ENCODE measurements around the gene VOPP1. TPM values are rescaled to one million over a fixed set of nuclear protein-coding genes. Genes with fewer than 3 reads are reported as not detected.

VOPP1 gene
- total and polyA plus RNA-seq, 11 donors, result 9.9 to 58.0 (median 22.9) TPM

GRCh38 chr7:55557666-55558188 is 14.6 kb downstream of the VOPP1 start:
- Histone ChIP-seq H3K27ac (no peak overlapping the region), H3K36me3 (peaks cover 0 to 12% (median 0%) of the 10 kb centered on the region in 9 donors), H3K27me3 (no peaks in the 10 kb centered on the region), H3K4me1 (peaks cover 0 to 61% (median 15%) of the 10 kb centered on the region in 12 donors), H3K4me3 (no peak overlapping the region), H3K9me3 (no peaks in the 10 kb centered on the region)
- ATAC-seq (no peak), DNase-seq (no peak)
- WGBS, 4 donors, result 83 to 92% (median 85%) methylated on average over 7 of the region's 7 CpGs
- intact Hi-C loops (cut with DNase I), result no loop called here
- TF ChIP-seq CTCF (IDR thresholded peaks at IDR 0.05), result no peak

DNA sequence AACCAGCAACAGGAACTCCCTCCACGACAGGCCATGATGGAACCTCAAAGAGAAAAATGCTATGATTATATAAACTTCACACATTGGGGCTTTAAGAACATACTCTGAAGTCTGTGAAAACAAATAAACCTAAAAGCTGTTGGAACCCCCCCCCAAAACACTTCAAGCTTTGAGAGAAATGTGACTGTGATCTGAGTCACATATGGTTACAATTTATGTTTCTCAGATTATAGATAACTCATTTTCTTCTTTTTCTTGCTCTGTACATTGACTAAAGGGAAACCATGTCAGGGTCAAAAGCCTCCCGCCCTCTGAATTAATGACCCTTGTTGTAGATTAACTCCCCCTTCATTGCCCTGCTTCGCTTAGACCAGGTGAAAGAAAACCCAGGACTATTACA is 15.8 kb downstream of the VOPP1 start:
- intact Hi-C loops (cut with DNase I), result no loop called here
- no peak for DNase-seq
- no peak for ATAC-seq
- H3K9me3 ChIP-seq, result no peaks in the 10 kb centered on the region
- no peak overlapping the region for H3K27ac ChIP-seq
- H3K4me1 ChIP-seq, result peaks cover 0 to 67% (median 23%) of the 10 kb centered on the region in 12 donors
- no peaks in the 10 kb centered on the region for H3K27me3 ChIP-seq
- H3K36me3 ChIP-seq, result peaks cover 0 to 12% (median 0%) of the 10 kb centered on the region in 9 donors
- 90 to 96% (median 93%) methylated on average over 3 of the region's 3 CpGs for WGBS, 4 donors
- no peak for TF ChIP-seq CTCF (IDR thresholded peaks at IDR 0.05)
- TF ChIP-seq POLR2A (IDR thresholded peaks at IDR 0.05), result no peak
- no peak overlapping the region for H3K4me3 ChIP-seq

GRCh38 chr7:55556031-55556430 is 16.3 kb downstream of the VOPP1 start:
- peaks cover 0 to 12% (median 0%) of the 10 kb centered on the region in 9 donors for H3K36me3 ChIP-seq
- peaks cover 0 to 71% (median 24%) of the 10 kb centered on the region in 12 donors for H3K4me1 ChIP-seq
- H3K27ac ChIP-seq, result no peak overlapping the region
- WGBS, 4 donors, result 95 to 100% (median 98%) methylated on average over 1 of the region's 1 CpG
- TF ChIP-seq POLR2A (IDR thresholded peaks at IDR 0.05) (no peak), CTCF (IDR thresholded peaks at IDR 0.05) (no peak)
- H3K9me3 ChIP-seq, result no peaks in the 10 kb centered on the region
- DNase-seq, result no peak
- no peaks in the 10 kb centered on the region for H3K27me3 ChIP-seq
- ATAC-seq, result no peak
- H3K4me3 ChIP-seq, result no peak overlapping the region
- intact Hi-C loops (cut with DNase I), result no loop called here

DNA sequence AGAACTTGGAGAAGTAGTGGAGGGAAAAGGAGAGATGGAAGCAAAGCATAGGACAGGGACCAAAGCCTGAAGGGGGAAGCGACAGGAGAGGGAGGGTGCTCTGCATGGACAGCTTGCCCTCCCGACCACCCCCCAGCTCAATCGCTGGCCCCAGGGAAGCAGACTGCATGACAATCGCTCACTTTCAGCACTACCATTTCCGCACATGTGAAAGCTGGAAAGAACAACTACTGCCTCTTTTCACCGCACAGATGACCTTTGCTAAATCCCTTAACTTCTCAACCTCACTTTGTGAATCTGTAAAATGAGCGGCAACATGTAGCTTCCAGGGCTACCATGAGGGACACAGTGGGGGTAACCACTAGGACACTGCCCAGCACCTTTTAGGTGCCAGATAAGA is 17.1 kb downstream of the VOPP1 start:
- intact Hi-C loops (cut with DNase I), result no loop called here
- no peak for TF ChIP-seq POLR2A (IDR thresholded peaks at IDR 0.05)
- TF ChIP-seq CTCF (IDR thresholded peaks at IDR 0.05), result no peak
- H3K27me3 ChIP-seq, result no peaks in the 10 kb centered on the region
- H3K4me1 ChIP-seq, result peaks cover 0 to 77% (median 25%) of the 10 kb centered on the region in 12 donors
- no peak overlapping the region for H3K4me3 ChIP-seq
- H3K27ac ChIP-seq, result no peak overlapping the region
- H3K9me3 ChIP-seq, result no peaks in the 10 kb centered on the region
- H3K36me3 ChIP-seq, result peaks cover 0 to 12% (median 0%) of the 10 kb centered on the region in 9 donors
- ATAC-seq (no peak), DNase-seq (no peak)
- 89 to 92% (median 91%) methylated on average over 7 of the region's 7 CpGs for WGBS, 4 donors
